Activated CD8-positive, alpha-beta memory T cell treated with anti-CD3 and anti-CD28 coated beads for 1 hour (primary cell): ENCODE results near the gene DENND5A.
A peak's percentile ranks its signal among the peaks of the same experiment; 100 is the strongest.

Source experiments
- DNase-seq, 2 donors: peaks; one replicate each; pipeline ENCODE4 v3.0.0-alpha.2; 2020; ENCODE audit warnings: low read depth in 1 of 2; ENCODE audit errors: extremely low read depth in 1 of 2

Gene DENND5A

GRCh38 chr11:9265211-9266131, at the start of gene DENND5A:
Gene DENND5A, minus strand, starts transcription at chr11:9265350. Its CDS starts 281 bp downstream, at chr11:9265069.
- peak in 1 of 2 donors; percentile 37 for DNase-seq

DNA sequence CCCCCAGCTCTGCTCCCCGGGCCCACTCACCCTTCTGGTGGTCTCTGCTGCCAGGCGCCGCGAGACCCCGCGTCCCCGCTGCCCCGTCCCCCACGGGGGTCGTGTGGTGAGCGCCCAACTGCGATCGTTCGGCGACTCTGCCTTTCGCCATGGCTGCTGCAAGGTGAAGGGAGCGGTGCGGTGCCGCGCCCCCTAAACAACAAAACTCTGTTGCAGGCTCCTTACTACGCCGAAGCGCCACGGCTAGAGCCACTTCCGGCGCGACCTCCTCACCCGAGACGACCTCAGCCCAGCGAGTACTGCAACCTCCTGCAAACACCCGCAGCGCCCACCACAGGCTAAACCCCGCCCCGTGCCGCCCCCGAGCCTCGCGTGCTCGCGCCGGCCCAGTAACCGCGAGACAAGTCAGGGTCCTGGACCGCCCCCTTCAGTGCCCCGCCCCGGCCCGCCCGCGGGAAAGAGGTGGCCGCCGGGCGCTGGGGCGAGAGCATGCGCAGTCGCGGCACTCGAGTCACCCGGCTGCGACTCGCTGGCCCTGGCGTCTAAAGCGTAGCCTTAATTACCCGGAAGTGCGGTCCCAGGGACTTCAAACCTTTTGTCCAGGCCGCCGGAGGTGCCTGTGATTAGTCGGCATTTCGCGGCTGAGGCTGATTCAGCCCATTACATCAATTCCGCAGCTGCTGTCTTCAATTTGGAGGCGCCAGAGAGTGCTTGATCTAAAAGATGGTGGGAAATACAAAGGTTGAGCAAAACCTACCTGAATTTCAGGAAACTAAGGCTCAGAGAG, 49.3 kb upstream of the DENND5A start, which contains the start of gene TMEM41B:
TSS of gene TMEM41B (minus strand) at position 303 of the 787 bp plus-strand sequence. CDS start at position 151, 152 bp downstream.
- DNase-seq = peak; percentile 97 to 99

DNA sequence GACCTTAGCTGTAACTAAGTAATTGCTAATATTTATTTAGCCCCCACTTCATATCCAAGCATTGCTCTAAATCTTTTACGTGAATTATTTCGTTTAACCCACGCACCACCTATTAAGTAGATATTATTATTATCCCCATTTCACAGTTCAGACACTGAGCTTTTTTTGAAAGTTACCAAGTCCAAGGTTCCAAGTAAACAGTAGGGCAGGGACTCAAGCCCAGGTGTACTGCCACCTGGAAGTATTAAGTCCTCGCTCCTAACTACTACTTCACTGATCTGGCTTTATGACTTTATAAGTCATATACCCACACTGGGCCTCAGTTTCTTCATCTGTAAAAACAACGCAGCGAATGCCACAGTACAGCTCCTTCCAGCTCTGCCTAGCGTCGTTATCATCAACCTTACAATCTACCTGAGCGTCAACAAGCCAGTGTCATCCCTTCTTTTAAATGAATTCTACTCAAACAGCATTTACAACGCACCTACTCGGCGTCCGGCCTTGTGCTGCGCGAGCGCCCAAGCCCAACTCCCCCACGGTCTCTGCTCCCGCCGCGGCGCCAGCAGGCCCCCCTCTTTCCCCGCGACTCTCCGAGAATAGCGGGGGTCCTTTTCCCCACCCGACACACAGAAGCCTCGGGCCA, 48.6 kb upstream of the DENND5A start:
- DNase-seq = peak in 1 of 2 donors; percentile 12

GRCh38 chr11:9310485-9311090, 45.4 kb upstream of the DENND5A start:
- no peak for DNase-seq

GRCh38 chr11:9304178-9304577, 39.0 kb upstream of the DENND5A start:
- no peak for DNase-seq

- DNase-seq = no peak
These were observed 37.3 kb upstream of the DENND5A start for GRCh38 chr11:9302448-9302847.

DNA sequence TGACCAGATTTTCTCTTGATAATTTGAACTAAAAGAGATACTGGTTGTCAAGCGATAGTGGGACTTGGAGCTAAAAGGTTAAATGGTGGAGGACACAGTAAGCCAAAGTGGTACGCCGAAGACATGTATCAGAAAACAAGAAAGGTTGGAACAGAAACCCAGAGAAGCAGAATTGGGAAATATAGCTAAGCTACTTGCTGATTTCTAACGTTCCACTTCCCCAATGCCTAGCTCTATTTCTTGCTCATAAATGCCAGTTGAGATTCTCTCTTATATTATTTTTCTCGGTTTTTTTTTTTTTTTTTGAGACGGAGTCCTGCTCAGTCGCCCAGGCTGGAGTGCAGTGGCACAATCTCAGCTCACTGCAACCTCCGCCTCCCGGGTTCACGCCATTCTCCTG, 36.6 kb upstream of the DENND5A start:
- DNase-seq = no peak

DNA sequence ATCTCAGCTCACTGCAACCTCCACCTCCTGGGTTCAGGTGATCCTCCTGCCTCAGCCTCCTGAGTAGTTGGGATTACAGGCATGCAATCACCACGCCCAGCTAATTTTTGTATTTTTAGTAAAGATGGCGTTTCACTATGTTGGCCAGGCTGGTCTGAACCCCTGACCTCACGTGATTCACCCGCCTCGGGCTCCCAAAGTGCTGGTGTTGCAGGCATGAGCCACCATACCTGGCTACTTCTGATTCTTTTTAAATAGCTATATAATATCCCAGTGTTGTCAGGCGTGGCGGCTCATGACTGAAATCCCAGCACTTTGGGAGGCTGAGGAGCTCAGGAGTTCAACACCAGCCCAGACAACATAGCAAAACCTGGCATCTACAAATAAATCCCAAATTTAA, 28.5 kb upstream of the DENND5A start:
- no peak for DNase-seq

GRCh38 chr11:9285850-9286587, 20.9 kb upstream of the DENND5A start:
- no peak for DNase-seq

- DNase-seq = peak in 1 of 2 donors; percentile 6
These were observed 15.6 kb upstream of the DENND5A start for GRCh38 chr11:9280655-9281301.

DNA sequence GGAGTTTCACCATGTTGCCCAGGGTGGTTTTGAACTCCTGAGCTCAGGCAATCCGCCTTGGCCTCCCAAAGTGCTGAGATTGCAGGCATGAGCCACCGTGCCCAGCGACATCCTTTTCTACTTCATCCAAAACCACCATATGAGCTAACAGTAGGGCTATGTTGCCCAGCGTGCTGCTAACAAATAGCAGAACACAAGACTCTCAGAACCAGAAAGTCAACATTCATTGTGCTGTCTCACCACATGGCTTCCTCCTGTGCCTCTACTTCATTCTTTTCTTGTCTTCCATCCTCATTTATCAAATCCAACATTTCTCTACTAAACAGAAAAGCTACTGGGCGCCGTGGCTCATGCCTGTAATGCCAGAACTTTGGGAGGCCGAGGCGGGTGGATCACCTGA, 12.0 kb upstream of the DENND5A start:
- DNase-seq = no peak

- DNase-seq = no peak
These were observed 11.4 kb upstream of the DENND5A start for GRCh38 chr11:9276571-9276970.

- no peak for DNase-seq
These were observed 9.5 kb upstream of the DENND5A start for GRCh38 chr11:9274499-9275258.

GRCh38 chr11:9273376-9274336, 8.5 kb upstream of the DENND5A start:
- no peak for DNase-seq

GRCh38 chr11:9269492-9270013, 4.4 kb upstream of the DENND5A start:
- no peak for DNase-seq

GRCh38 chr11:9267680-9268079, 2.5 kb upstream of the DENND5A start:
- DNase-seq = no peak

GRCh38 chr11:9266926-9267325, 1.8 kb upstream of the DENND5A start:
- no peak for DNase-seq
